Spinal cord (tissue), 10 donors: ENCODE data around the gene TRIM10. TPM values are rescaled to one million over a fixed set of nuclear protein-coding genes. Genes with fewer than 3 reads are reported as not detected.
"Not testable (repeated sequence)": the region's sequence is repeated elsewhere in the genome, so short reads cannot be mapped to it uniquely, and the experiment has no call there.

Source experiments
- DNase-seq, 6 donors: peaks; one replicate each; pipeline versions ENCODE4 v3.0.0 to v3.0.0-alpha.2; 2013 to 2015; ENCODE audit warnings: low spot score in 6 of 6, low read depth in 4 of 6
- H3K27ac ChIP-seq: one replicate; pipeline ENCODE4 v1.5.1; 2013; ENCODE audit warnings: low read depth, low read length, control low read depth
- H3K27me3 ChIP-seq: one replicate; pipeline ENCODE4 v1.6.1; 2013; ENCODE audit warnings: low read length; ENCODE audit not compliant: control insufficient read depth, insufficient read depth
- H3K36me3 ChIP-seq: one replicate; pipeline ENCODE4 v1.6.1; 2013; ENCODE audit warnings: low read length; ENCODE audit not compliant: control insufficient read depth, insufficient read depth
- H3K4me1 ChIP-seq: one replicate; pipeline ENCODE4 v1.6.1; 2013; ENCODE audit warnings: low read length; ENCODE audit not compliant: control insufficient read depth, insufficient read depth
- H3K4me3 ChIP-seq: one replicate; pipeline ENCODE4 v1.5.1; 2013; ENCODE audit warnings: low read depth, low read length, control low read depth
- H3K9me3 ChIP-seq: one replicate; pipeline ENCODE4 v1.6.1; 2013; ENCODE audit warnings: low read length; ENCODE audit not compliant: control insufficient read depth, insufficient read depth
- WGBS: methylation state at CpG from one replicate; pipeline ENCODE4 v1.1.5; 2013; ENCODE audit warnings: missing lambda C conversion rate; ENCODE audit not compliant: insufficient coverage; 5-methylcytosine and 5-hydroxymethylcytosine counted together
- polyA plus RNA-seq, 2 donors: library from polyadenylated mRNA; unstranded; fragments of 120-200 nt; gene quantifications; one replicate each; pipeline ENCODE4 v1.2.1, GENCODE V29; 2013; ENCODE audit not compliant: insufficient read length in 2 of 2
- total RNA-seq, 2 donors: library from RNA; depleted of rRNA in 1 of 2; stranded (reverse); fragments of 120-200 nt in 1 of 2; fragments of >200 nt in 1 of 2; gene quantifications; one replicate each; pipeline versions ENCODE4 v1.2.3 to v1.2.4, GENCODE V29; 2013 to 2014
- donor health status: healthy.

The TRIM10 gene
- total and polyA plus RNA-seq, 4 donors, result 0.14 to 2.2 (median 0.56) TPM

DNA sequence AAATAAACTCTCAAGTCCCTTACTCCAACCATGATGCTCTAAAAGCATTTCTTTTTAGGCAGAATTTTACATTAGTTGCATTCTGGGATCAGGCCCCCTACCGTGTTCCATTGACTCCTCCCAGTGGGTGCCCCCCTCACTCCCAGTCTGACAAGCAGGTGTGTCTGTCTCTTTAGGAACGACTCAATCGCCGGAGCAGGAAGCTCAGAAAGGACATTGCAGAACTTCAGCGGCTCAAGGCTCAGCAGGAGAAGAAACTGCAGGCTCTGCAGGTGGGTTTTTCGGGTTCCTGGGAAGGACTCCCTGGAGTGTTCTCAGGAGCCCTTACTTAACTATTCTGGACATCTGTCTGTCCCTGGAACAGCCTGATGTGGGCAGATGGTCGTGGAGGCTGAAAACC is 15.2 kb downstream of the TRIM10 start:
- H3K9me3 ChIP-seq, result no peaks in the 10 kb centered on the region
- H3K27ac ChIP-seq, result no peak overlapping the region
- DNase-seq, result no peak
- H3K27me3 ChIP-seq, result peaks cover 2% of the 10 kb centered on the region
- H3K4me3 ChIP-seq, result no peak overlapping the region
- no peaks in the 10 kb centered on the region for H3K36me3 ChIP-seq
- no peaks in the 10 kb centered on the region for H3K4me1 ChIP-seq
- WGBS, result 34% methylated on average over 7 of the region's 7 CpGs

DNA sequence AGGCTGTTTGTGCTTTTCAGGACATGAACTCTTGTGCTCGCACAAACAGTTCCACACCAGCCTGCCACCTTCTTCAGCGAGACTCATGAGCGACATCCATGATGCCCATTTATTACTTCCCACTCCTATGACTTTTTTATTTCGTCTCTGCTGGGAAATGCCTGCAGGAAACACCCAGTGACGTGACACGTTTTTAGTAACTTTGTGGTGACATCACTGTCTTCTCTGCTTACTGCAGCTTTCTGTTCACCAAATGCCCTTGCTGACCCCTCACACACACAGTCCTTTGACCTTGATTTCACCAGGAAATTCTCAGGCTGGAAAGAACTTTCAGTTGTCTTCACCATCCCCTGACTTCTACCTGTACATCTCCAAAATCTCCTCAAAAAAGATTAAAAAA is 16.2 kb downstream of the TRIM10 start:
- H3K4me1 ChIP-seq, result no peaks in the 10 kb centered on the region

DNA sequence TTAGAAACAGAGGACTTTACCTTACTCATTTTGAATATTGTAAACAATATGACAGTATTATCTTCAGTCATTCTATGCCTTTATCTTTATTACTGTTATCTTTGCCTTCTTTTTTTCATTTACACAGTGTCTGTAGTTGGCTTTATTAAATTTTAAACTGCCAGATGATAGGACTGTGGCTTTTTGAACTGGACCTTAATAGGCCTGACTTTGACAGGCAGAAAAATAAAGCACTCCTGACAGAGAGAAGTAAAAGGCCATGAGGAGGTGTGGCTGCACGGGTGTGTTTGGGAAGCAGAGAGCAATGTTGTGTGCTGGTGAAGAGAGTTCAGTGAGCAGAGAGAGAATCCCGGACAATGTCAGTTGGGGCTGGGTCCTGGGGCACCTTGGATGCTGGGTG is 17.2 kb downstream of the TRIM10 start:
- Histone ChIP-seq H3K4me1 (no peaks in the 10 kb centered on the region), H3K36me3 (no peaks in the 10 kb centered on the region), H3K9me3 (no peaks in the 10 kb centered on the region), H3K4me3 (no peak overlapping the region), H3K27me3 (peaks cover 2% of the 10 kb centered on the region), H3K27ac (no peak overlapping the region)
- WGBS, result 66% methylated on average over 2 of the region's 2 CpGs
- DNase-seq, result no peak

More for the DNA sequence above, 16.2 kb downstream of the TRIM10 start:
- WGBS, result 78% methylated on average over 6 of the region's 6 CpGs
- peaks cover 2% of the 10 kb centered on the region for H3K27me3 ChIP-seq
- H3K9me3 ChIP-seq, result no peaks in the 10 kb centered on the region
- H3K36me3 ChIP-seq, result no peaks in the 10 kb centered on the region
- no peak for DNase-seq
- no peak overlapping the region for H3K4me3 ChIP-seq
- H3K27ac ChIP-seq, result no peak overlapping the region

DNA sequence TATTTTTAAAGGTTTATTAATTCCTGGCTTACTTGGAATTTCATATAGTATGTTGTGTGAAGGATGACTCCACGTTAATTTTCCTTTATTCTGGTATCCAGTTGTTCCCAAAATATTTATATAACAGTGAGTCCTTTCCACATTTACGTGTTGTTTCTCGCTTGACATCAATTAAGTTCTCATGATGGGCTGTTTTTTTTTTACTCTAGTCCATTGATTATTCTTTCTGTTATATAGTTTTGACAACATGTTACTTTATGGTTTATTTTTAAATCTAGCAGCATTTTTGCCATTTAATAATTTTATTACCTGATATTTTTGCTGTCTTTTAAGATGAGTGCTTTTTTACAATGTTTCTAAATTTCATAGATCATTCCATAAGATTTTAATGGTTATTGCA is 18.3 kb downstream of the TRIM10 start:
- Histone ChIP-seq H3K4me3 (no peak overlapping the region), H3K36me3 (no peaks in the 10 kb centered on the region), H3K27me3 (peaks cover 2% of the 10 kb centered on the region), H3K27ac (no peak overlapping the region), H3K4me1 (no peaks in the 10 kb centered on the region), H3K9me3 (no peaks in the 10 kb centered on the region)
- DNase-seq, result no peak
- WGBS, result no CpG with 5 or more reads among the region's 3 CpGs

DNA sequence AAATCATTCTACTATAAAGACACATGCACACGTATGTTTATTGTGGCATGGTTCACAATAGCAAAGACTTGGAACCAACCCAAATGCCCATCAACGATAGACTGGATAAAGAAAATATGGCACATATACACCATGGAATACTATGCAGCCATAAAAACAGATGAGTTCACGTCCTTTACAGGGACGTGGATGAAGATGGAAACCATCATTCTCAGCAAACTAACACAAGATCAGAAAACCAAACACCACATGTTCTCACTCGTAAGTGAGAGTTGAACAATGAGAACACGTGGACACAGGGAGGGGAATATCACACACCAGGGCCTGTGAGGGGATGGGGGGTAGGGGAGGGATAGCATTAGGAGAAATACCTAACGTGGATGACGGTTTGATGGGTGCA is 20.8 kb downstream of the TRIM10 start:
- H3K36me3 ChIP-seq, DNase-seq, H3K27ac ChIP-seq, H3K4me3 ChIP-seq, H3K9me3 ChIP-seq, H3K4me1 ChIP-seq: not testable (repeated sequence)
- WGBS, result 60% methylated on average over 1 of the region's 8 CpGs
- H3K27me3 ChIP-seq, result peaks cover 10% of the 10 kb centered on the region

DNA sequence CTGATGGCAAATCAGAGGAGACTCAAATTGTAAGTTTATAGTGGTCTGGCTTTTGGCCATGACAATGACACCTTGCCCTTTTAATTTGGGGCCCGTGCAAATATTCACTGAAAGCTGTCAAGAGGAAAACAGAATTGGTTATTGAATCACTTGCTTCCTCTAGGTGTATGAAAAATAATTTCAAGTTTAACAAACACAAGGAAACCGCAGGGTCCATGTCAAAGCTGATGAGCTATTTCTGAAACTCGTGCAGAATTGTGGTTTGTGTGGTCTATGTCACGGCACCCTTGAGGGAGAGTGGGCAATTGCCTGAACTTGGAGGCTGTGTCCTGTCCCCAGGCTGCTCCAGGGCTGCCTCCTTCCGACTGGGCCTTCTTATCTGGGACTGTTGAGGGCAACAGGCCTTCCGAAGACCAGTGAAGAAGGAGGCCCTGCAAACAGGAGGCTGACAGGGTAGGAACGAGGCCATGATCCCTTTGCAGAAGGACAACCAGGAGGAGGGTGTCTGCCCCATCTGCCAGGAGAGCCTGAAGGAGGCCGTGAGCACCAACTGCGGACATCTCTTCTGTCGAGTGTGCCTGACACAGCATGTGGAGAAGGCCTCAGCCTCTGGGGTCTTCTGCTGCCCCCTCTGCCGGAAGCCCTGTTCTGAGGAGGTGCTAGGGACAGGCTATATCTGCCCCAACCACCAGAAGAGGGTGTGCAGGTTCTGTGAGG is 24.3 kb downstream of the TRIM10 start:
- H3K9me3 ChIP-seq, result no peaks in the 10 kb centered on the region
- WGBS, result 82% methylated on average over 9 of the region's 11 CpGs
- H3K36me3 ChIP-seq, result no peaks in the 10 kb centered on the region
- H3K27me3 ChIP-seq, result peaks cover 16% of the 10 kb centered on the region
- no peak overlapping the region for H3K4me3 ChIP-seq
- DNase-seq, result no peak
- no peaks in the 10 kb centered on the region for H3K4me1 ChIP-seq
- no peak overlapping the region for H3K27ac ChIP-seq

DNA sequence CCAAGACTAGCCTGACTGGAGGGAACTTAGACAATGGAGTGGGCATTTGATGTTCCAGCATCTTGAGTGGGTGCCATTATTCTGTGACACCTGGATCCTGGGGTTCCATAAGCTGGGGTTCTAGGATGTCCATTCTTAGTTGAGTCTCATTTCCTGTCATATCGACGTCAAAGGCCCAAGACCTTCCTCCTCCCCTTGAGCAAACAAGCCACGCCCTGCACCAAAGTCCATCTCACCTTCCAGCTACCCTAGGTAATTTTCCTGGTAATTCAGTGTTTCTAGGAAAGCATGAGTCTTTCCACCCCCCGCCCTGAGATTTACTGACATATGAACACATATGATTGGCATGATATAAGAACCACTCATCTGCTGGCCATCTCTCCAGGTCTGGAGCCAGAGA is 25.3 kb downstream of the TRIM10 start, which contains the start of gene TRIM40:
TRIM40 (plus strand) TSS at position 384 of the 400 bp plus-strand sequence. CDS start 897 bp downstream, outside the sequence.
- H3K9me3 ChIP-seq, result no peaks in the 10 kb centered on the region
- H3K36me3 ChIP-seq, result no peaks in the 10 kb centered on the region
- DNase-seq, result no peak
- no CpG with 5 or more reads among the region's 4 CpGs for WGBS
- H3K27me3 ChIP-seq, result peaks cover 21% of the 10 kb centered on the region
- H3K4me1 ChIP-seq, result no peaks in the 10 kb centered on the region
- H3K27ac ChIP-seq, result no peak within 1 kb of the TSS
- H3K4me3 ChIP-seq, result no peak within 1 kb of the TSS

DNA sequence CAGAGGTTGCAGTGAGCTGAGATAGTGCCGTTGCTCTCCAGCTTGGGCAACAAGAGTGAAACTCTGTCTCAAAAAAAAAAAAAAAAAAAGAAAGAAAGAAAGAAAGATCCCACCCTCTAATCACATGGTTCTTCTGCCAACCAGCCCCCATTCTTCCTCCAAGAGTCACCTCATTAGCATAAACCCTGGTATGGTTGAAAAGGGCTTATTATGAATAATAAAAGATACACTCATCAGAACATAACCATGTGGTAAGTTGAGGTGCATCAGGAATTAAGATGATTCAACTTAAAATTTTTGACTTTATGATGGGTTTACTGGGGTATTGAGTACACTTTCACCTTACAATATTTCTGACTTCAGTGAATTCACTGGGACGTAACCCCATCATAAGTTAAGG is 25.9 kb downstream of the TRIM10 start:
- no peaks in the 10 kb centered on the region for H3K36me3 ChIP-seq
- peaks cover 27% of the 10 kb centered on the region for H3K27me3 ChIP-seq
- WGBS, result no CpG with 5 or more reads among the region's 2 CpGs
- no peaks in the 10 kb centered on the region for H3K9me3 ChIP-seq
- no peaks in the 10 kb centered on the region for H3K4me1 ChIP-seq
- no peak overlapping the region for H3K4me3 ChIP-seq
- DNase-seq, result no peak
- no peak overlapping the region for H3K27ac ChIP-seq

DNA sequence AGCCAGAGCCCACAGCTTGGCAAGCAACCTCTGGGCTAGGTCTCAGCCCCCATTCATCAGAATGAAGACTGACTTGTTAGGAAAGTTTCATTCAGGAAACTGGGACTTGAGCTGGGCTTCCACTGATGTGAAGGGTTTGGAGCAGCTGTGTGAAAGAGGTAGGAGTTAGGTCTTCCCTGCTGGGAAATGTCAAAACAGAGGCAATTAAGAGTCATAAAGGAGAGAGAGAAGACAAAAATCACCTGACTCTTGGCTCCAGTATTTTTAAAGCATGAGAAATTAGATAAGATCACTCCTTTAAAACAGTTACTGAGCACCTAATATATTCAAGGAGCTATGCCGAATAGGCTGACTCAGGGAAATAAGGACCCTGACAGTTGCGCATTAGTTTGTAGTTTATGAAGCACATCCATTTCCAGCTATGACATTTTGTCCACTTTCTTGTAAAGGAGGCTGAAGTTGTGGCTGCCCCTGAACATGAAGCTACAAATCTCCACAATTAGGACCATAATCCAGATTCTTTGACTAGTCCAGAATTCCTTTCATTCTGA is 29.0 kb downstream of the TRIM10 start:
- no peak for DNase-seq
- H3K4me3 ChIP-seq, result no peak overlapping the region
- no peak overlapping the region for H3K27ac ChIP-seq
- peaks cover 57% of the 10 kb centered on the region for H3K27me3 ChIP-seq
- no peaks in the 10 kb centered on the region for H3K9me3 ChIP-seq
- H3K36me3 ChIP-seq, result no peaks in the 10 kb centered on the region
- H3K4me1 ChIP-seq, result peaks cover 11% of the 10 kb centered on the region
- WGBS, result no CpG with 5 or more reads among the region's 2 CpGs
